GM12873 (cell line): ENCODE data around the gene COCH.

Source experiments
- CTCF ChIP-seq: IDR thresholded peaks from 2 replicates; pipeline ENCODE4 v1.5.1; 2012; ENCODE audit warnings: low read depth, mild to moderate bottlenecking, moderate library complexity, low read length, control low read depth; ENCODE audit not compliant: insufficient read depth; ENCODE audit errors: missing control alignments

Gene COCH

GRCh38 chr14:30864934-30865333, 9.4 kb upstream of the COCH start:
- TF ChIP-seq CTCF = no peak

- no peak for TF ChIP-seq CTCF
Measured at GRCh38 chr14:30868736-30869135, 5.6 kb upstream of the COCH start.

- no peak for TF ChIP-seq CTCF
Measured at GRCh38 chr14:30869551-30870155, 4.7 kb upstream of the COCH start.

- no peak for TF ChIP-seq CTCF
Measured at GRCh38 chr14:30872602-30873001, 1.8 kb upstream of the COCH start.

GRCh38 chr14:30873308-30874119, 845 bp upstream of the COCH start:
- TF ChIP-seq CTCF = no peak

- TF ChIP-seq CTCF = no peak
Measured at GRCh38 chr14:30874999-30875787, 834 bp downstream of the COCH start.

- TF ChIP-seq CTCF = no peak
Measured at GRCh38 chr14:30875788-30876053, 1.4 kb downstream of the COCH start.
